ENCODE data around the gene ARHGEF10L. TPM values are rescaled to one million over a fixed set of nuclear protein-coding genes. Genes with fewer than 3 reads are reported as not detected.

Gene ARHGEF10L
- total RNA-seq, 1 donor from 2014 or later = 27.8 TPM

DNA sequence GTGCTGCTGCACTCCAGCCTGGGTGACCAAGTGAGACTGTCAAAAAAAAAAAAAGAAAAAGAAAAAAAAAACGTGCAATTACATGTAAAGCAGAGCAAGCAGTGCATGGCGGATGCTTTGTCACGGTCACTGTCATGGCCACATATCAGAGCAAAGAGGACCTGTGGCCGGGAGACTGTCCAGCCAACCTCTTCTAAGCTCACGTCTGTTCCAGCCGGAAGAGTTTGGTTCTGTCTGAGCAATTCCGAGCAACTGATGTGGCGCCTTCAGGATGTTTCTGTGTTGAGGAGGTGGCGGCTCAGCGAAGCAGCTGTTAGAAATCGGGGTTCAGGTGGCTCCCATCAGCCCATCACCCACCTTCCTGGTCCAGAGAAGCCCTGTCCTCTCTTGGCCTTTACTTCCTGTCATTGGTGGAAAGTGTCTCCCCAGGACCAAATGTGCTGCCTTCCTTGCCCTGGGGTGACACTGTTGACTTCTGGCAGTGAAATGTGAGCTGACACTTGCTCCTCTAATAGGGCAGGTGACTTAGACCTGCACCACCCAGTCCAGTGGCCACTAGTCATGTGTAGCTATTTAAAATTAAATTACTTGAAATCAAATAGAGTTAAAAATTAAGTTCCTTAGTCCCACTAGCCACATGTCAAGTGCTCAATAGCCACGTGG, 59.9 kb downstream of the ARHGEF10L start:
- no peak overlapping the region for H3K4me3 ChIP-seq (ENCODE audit: low read depth, low read length)
- no peak for DNase-seq (ENCODE audit: low read depth)
- TF ChIP-seq, protein P1, sequence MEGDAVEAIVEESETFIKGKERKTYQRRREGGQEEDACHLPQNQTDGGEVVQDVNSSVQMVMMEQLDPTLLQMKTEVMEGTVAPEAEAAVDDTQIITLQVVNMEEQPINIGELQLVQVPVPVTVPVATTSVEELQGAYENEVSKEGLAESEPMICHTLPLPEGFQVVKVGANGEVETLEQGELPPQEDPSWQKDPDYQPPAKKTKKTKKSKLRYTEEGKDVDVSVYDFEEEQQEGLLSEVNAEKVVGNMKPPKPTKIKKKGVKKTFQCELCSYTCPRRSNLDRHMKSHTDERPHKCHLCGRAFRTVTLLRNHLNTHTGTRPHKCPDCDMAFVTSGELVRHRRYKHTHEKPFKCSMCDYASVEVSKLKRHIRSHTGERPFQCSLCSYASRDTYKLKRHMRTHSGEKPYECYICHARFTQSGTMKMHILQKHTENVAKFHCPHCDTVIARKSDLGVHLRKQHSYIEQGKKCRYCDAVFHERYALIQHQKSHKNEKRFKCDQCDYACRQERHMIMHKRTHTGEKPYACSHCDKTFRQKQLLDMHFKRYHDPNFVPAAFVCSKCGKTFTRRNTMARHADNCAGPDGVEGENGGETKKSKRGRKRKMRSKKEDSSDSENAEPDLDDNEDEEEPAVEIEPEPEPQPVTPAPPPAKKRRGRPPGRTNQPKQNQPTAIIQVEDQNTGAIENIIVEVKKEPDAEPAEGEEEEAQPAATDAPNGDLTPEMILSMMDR (conservative IDR thresholded peaks at IDR 0.05; ENCODE audit: low read depth, low read length) = no peak

DNA sequence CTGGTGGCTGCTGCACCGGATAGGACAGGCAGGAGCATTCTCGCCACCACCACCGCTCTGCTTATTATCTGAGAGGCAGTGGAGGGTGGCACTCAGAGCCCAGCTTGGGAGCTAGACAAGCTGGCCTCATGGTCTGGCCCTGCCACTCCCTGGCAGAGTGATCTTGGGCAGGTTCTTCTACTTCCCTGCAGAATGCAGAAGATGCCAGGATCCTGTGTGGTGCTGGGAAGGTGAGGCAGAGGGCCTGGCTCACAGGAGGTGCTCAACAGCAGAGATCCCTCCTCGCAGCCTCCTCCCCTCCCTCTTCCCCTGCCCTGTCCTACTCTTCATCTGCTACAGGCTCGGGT, 60.4 kb downstream of the ARHGEF10L start:
- no peak for DNase-seq (ENCODE audit: low read depth)
- H3K4me3 ChIP-seq (ENCODE audit: low read depth, low read length) = no peak overlapping the region
- TF ChIP-seq, protein P1 (conservative IDR thresholded peaks at IDR 0.05; ENCODE audit: low read depth, low read length) = no peak

- TF ChIP-seq, protein P1 (conservative IDR thresholded peaks at IDR 0.05; ENCODE audit: low read depth, low read length) = no peak
- no peak overlapping the region for H3K4me3 ChIP-seq (ENCODE audit: low read depth, low read length)
- DNase-seq (ENCODE audit: low read depth) = no peak
Observed at GRCh38 chr1:17600321-17600720, 60.8 kb downstream of the ARHGEF10L start.

DNA sequence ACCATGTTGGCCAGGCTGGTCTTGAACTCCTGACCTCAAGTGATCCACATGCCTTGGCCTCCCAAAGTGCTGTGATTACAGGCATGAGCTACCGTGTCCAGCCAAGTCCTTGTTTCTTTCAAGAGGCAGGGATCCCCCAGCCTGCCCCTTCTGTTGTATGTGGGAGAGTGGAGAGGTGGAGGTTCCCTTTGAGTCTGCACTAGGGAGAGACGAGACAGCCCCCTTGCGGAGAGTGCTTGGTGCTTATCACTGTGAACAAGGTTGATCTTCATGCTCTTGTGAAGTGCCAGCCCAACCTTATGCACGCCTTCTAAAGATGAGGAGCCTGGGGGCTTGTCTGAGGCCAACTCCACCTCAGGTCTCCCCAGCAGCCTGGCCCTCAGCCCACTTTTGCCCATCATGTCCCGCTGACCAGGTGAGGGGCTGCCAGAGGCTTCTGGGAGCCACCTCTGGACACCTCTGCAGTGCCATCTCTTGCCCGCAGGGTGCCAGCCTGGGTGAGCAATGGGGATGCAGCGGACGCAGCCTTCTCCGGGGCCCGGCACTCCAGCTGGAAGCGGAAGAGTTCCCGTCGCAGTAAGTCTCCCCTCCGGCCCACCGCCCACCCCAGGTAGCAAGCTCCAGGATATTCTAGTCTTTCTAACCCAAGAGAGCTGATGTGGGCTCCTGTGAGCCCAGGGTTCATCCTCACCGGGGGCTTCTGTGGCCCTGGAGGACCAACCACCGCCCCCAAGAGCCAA, 62.3 kb downstream of the ARHGEF10L start:
- TF ChIP-seq, protein P1 (conservative IDR thresholded peaks at IDR 0.05; ENCODE audit: low read depth, low read length) = no peak
- no peak for DNase-seq (ENCODE audit: low read depth)
- H3K4me3 ChIP-seq (ENCODE audit: low read depth, low read length) = no peak overlapping the region

DNA sequence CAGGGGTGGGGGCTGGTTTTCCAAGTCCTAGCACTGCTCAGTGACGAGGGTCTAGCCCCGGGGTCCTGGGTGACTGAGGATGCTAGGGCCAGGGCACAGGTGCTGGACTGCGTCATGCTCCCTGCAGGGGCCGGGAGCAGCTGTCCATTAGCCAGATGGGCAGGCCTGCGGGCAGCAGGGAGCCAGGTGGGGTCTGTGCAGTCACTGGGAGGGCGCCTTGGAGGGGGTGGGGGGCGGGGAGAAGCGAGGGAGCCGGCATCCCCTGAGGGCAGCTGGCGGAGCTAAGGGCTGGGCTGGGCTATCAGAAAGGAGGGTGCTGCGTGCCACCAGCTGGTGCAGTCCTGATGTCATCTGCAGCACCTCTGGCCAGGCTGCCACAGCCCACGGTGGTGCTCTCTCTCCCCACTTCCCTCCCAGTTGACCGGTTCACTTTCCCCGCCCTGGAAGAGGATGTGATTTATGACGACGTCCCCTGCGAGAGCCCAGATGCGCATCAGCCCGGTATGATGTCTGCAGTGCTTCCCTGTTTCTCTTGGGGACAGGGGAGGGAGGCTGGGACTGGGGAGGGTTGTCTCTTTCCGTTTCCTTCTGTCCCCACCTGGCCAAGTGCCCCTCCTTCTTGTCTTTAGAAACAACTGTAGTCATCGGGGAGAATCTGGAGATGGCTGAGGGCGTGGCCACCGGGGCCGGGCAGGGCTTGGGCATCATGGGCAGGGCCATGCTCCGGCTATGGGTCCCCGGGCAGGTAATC, 63.8 kb downstream of the ARHGEF10L start:
- no peak for DNase-seq (ENCODE audit: low read depth)
- TF ChIP-seq, protein P1 (conservative IDR thresholded peaks at IDR 0.05; ENCODE audit: low read depth, low read length) = no peak
- no peak overlapping the region for H3K4me3 ChIP-seq (ENCODE audit: low read depth, low read length)

DNA sequence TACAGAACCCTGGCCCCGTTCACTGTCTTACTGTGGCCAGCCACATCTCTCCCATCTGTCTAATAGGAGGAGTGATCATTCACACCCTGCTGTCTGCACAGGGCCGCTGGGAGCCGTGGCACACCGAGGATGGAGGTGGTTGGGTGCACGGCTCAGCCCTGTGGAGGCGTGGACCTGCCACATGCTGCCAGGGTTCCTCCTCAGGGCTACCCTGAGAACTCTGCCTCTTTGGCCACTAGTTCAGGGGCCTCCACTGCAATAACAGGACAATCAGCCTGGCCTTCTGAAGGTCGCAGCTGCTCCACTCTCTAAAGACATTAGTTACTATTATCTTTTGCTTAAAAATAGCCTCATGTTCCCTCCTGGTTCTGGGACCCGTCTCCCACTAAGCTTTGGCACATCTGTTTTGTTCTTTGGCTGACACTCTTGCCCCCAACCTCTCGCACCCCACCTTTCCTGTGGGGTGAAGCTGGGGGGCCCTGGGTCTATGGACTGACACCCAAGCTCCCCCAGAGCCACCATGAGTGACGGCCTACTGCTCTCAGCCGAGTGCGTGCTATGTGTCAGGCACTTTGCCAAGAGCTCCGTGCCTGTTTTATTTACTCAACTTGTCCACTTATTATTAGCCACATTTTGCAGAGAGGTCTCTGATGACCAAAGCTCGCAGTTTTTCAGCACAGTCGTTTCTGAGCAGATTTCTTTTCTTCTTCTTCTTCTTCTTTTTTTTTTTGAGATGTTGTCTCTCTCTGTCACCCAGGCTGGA, 66.3 kb downstream of the ARHGEF10L start:
- DNase-seq (ENCODE audit: low read depth) = no peak
- H3K4me3 ChIP-seq (ENCODE audit: low read depth, low read length) = no peak overlapping the region
- TF ChIP-seq, protein P1 (conservative IDR thresholded peaks at IDR 0.05; ENCODE audit: low read depth, low read length) = no peak

Measured in epithelial cell of proximal tubule (primary cell).